Measurements from ENCODE around the gene PSMA7.
"Not testable (repeated sequence)": the region's sequence is repeated elsewhere in the genome, so short reads cannot be mapped to it uniquely, and the experiment has no call there.

Gene PSMA7

GRCh38 chr20:62155428-62156253 lies 12.4 kb upstream of the PSMA7 start:
- DNase-seq (ENCODE audit: low read depth in 2 of 2) = no peak

DNA sequence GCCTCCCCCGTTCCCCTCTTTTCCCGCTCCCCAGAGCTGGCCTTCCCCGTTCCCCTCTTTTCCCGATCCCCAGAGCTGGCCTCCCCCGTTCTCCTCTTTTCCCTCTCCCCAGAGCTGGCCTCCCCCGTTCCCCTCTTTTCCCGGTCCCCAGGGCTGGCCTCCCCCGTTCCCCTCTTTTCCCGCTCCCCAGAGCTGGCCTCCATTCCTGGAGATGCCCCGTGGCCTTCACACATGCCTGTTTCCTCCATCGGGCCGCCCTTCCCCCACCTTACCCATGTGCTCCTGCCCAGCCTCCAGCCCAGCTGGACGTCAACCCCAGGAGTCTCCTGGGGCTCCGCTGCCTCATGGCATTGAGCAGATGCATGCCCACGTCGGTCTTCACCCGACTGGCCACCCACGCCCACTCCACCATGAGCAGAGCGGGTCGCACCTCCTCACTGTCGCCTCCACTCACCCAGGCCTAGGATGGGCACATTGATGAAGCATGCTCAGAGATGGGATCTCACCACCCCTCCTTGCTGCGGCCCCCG lies 8.7 kb upstream of the PSMA7 start:
- no peak for DNase-seq (ENCODE audit: low read depth in 2 of 2)

DNA sequence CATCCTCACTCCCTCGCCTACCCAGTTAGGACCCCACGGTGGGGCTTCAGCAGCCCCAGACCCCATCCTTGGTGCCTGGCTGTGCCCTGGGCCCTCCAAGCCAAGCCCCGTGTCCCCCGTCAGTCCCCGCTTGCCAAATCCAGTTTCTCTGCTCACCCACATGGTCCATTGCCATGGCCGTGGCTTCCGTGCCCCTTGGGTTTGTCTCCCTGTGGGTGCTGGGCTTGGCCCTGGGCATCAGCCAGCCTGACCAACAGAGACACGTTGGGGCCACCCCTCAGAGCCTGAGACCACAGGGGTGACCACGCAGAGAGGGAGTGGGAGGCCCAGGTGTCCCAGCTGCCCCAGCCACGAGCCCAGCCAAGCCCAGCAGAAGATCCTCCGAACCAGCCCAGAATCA lies 8.0 kb upstream of the PSMA7 start:
- no peak for DNase-seq (ENCODE audit: low read depth in 2 of 2)

GRCh38 chr20:62150310-62150575 lies 7.0 kb upstream of the PSMA7 start:
- no peak for DNase-seq (ENCODE audit: low read depth in 2 of 2)

DNA sequence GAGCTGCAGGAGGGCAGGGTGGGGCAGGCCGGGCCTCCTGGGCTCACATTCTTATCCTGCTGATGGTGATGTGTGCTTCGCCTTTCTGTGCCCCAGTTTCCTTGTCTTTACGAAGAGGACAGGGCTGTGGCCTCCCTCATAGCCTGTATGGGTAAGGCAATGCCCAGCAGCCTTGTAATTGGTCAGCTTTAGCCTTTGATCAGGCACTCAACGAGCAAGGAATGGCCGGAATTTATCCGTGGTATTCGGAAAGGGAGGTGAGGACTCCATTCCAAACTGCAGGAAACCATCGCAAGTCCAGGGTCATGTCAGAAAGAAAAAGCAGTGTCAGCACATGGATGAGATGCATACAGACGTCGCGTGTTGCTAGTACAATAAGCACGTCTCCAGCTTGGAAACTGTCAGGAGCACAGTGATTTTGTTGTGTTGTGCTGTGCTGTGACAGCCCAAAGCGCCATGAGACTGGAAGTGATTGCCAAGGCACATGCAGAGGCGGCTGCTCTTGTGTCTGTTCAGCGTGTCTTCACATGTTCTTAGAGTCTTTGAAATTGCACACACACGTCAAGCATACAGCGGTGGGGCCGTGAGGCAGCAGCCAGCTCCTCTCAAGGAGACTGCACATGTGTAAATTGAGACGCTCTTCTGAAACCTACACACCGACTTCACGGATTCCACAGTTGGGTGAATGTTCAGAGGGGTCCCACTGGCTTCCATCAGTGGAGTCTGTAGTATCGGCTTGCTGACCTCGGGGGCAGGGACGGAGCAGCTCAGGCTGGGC lies 6.5 kb upstream of the PSMA7 start:
- no peak for DNase-seq (ENCODE audit: low read depth in 2 of 2)

DNA sequence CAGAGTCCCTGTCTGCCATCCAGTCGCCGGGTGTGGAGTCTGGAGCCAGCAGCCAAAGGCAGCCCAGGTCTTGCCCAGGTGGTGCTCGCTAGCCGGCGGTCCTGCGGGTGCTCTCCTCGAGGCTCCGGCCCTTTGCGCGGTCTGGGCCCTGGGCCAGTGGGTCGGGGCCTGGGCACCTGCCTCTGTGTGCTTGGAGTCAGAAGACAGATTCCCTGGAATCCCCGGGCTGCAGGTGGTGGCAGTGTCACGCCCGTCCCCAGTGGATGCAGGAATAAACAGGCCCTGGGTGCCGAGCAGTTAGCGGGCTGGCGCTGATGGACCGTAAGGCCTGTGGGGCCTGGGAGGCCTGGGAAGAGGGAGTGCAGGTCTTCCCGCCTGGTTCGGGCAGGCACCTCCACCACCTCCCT lies 5.7 kb upstream of the PSMA7 start:
- no peak for DNase-seq (ENCODE audit: low read depth in 2 of 2)

GRCh38 chr20:62148383-62148782 lies 5.2 kb upstream of the PSMA7 start:
- not testable (repeated sequence) for DNase-seq (ENCODE audit: low read depth in 2 of 2)

DNA sequence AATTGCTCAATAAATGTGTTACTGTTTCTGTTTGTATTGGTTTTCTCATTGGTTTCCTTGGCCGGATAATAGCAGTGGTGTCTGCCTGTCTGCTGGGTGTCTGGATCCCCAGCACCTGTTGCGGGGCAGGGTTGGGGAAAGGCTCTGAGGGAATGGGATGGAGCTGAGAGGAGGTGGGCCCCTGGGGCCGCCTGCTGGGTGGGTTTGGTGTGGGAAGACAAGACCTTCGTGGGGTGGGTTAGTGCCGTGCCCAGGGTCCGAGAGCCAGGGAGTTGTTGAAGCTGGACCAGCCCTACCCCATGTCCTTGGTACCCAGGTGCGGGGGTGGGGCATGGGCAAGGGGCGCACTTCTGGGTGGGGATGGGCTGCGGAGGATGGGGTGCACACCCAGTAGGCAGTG lies 4.3 kb upstream of the PSMA7 start:
- no peak for DNase-seq (ENCODE audit: low read depth in 2 of 2)

DNA sequence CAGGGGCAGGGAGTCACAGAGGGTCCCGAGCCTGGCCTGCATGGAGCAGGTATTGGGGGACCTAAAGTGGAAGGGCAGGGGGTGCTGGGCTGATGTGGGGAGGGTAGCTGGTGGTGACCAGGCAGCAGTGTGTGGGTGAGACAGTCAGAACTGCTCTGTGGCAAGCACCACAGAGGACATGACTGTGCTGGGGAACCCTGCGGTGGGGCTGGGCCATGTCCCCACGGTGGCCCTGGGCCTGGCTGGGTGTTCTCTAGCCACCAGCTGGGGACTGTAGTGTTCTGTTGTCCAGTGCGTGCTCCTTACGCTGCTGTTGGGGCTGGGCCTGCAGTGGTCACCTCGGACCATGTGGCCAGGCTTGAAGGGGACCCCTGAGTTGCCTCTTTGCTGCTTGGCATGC lies 3.9 kb upstream of the PSMA7 start:
- no peak for DNase-seq (ENCODE audit: low read depth in 2 of 2)

DNA sequence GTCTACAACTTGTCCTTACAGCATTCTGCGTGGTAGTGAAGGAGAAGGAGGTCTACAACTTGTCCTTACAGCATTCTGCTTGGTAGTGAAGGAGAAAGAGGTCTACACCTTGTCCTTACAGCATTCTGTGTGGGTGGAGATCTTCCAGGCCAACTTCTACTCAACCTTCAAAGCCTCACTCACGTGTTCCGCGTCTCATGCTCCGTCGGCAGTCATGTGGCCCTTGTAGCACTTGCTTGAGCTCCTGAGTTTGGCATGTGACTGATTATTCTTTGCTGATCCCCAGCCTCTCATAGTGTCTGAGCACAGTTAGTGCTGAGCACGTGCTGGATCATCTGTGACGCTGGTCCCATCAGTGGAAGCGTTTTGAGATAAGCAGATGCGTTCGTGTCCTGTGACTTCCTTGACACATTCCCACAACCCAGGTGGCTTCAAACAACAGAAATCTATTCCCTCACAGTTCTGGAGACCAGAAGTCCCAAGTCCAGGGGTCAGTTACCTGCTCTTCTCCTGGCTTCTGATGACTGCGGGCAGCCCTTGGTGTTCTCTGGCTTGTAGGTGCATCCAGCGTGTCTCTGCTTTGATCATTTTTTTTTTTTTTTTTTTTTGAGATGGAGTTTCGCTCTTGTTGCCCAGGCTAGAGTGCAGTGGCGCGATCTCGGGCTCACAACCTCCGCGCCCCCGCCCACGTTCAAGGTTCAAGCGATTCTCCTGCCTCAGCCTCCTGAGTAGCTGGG lies 3.0 kb upstream of the PSMA7 start:
- no peak for DNase-seq (ENCODE audit: low read depth in 2 of 2)

- no peak for DNase-seq (ENCODE audit: low read depth in 2 of 2)
Measured at GRCh38 chr20:62145688-62146018, 2.5 kb upstream of the PSMA7 start.

DNA sequence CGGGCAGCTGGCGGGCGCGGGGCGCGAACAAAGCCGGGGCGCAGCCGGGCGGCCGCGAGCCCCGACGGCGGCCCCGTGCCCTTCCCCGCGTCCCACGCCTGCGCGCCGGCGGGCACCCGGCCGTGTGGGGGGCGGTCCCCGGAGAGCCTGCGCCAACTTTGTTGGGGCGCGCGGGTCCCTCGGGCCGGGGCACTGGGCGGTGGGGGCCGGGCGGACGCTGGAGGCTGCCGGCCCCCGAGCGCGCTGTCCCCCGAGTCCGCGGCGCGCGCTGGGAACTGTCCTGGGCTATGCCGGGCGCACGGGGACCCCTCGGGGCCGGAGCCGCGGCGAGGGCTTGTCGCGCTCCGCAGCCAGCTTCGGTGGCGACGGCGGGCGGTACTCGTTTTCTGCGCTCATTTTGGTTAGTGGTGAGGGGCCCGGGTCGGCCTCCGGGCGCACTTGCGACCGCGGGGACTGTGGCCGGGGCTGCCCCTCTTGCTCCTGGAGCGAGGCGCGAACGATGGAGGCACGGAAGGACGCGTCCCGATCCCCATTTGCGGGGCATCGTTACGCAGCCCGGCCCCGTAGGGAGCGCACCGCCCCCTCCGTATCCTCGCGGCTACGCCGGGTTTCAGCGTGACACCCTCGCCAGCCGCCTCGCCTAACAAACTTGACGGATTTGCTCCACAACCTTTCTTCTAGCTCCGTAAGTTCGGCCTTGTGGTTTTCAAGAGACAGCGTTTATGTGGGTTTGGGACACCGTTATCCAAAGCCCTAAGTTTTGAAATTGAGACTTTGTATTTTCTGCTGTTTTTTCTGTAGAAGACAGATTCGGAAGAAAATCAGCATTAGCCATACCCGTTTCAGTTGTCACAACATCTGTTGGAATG lies 997 bp upstream of the PSMA7 start:
- peak in 1 of 2 donors; percentile 32 for DNase-seq (ENCODE audit: low read depth in 2 of 2)

GRCh38 chr20:62142252-62143080 lies 728 bp downstream of the PSMA7 start:
- no peak for DNase-seq (ENCODE audit: low read depth in 2 of 2)

GRCh38 chr20:62141397-62142251 lies 1.6 kb downstream of the PSMA7 start:
- DNase-seq (ENCODE audit: low read depth in 2 of 2) = no peak

- no peak for DNase-seq (ENCODE audit: low read depth in 2 of 2)
Measured at GRCh38 chr20:62141043-62141396, 2.2 kb downstream of the PSMA7 start.

GRCh38 chr20:62139636-62140035 lies 3.6 kb downstream of the PSMA7 start:
- DNase-seq (ENCODE audit: low read depth in 2 of 2) = no peak

DNA sequence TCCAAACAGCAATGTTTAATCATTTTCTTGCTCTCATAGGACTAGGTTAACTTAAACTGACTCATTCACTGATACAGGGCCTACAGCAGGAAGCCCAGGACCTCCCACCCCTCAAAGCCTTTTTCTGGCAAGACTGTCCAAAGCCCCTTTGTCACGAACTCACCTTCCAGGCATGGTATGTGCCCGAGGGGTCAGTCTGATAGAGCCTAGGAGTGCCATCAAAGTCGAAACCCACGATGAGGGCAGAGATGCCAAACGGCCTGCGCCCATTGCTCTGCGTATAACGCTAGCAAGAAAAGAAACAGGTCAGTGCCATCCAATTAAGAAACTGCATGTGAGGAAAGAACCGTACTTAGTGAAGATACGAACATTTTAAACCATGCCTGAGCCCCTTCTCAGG lies 4.3 kb downstream of the PSMA7 start:
- no peak for DNase-seq (ENCODE audit: low read depth in 2 of 2)

DNA sequence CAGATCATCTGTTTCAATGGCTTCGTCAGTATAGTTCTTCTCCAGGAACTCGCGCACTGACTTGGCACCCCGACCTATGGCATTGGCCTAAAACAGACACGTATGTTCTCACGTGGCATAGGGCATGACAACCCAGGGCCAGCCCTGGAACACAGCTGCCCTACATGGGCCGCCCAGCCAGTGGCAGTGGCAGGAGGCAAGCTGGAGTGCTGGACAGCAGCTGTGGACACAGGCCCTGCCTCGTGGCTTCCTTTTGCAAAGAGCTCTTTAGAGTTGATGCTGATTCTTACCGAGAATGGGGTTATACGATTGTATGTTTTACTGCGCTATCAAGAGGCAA lies 5.0 kb downstream of the PSMA7 start:
- no peak for DNase-seq (ENCODE audit: low read depth in 2 of 2)

DNA sequence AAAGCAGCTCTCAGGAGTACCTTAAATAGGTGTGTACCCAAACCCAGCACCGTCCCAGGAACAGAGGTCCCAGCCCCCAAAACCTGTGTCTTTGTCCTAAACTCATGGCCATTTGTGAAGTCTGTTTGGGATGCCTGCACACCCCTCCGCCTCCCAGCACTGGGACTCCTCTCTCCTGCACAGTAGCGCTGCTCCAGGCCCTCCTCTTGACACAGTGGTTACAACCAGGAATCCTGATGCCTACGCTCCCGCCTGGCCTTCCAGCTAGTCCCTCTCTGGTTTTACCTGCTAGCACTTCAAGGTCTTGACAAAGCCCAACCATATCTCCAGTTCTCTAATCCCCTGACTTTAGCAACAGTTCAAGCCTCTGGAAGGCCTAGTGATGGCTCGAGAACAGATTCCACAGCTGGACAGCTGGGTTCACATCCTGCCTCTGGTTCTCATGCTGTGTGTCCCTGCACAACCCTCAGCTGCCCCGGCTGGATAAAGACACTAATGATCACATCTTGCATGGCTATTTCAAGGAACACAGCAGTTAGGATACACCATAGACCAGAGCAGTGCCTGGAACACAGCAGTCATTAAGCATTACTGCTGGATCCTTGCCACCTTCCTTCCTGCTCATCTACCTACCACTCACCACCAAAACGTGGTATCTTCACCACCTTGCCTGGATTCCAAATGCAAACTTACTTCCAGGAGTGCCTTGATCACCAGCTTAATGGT lies 5.6 kb downstream of the PSMA7 start:
- no peak for DNase-seq (ENCODE audit: low read depth in 2 of 2)

DNA sequence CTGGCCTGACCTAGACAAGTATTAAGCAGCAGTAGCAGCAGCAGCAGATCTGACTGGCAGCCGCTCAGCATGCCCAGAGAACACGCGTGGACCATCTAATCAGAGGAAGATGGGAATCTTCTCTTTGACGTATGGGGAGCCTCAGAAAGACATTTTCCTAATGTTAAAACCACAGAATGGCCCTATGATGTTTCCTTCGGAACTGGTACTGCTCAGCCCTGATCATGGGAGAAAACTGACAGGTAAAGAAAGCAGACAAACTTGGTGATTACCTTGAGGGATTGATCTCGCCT lies 6.2 kb downstream of the PSMA7 start:
- no peak for DNase-seq (ENCODE audit: low read depth in 2 of 2)

All from activated CD8-positive, alpha-beta memory T cell treated with anti-CD3 and anti-CD28 coated beads for 4 hours (primary cell).